Ishikawa (cell line): ENCODE data around the gene GCLM.

Experiments used
- CEBPB ChIP-seq: IDR thresholded peaks from 2 replicates; pipeline ENCODE4 v1.6.1; 2012
- CREB1 ChIP-seq: IDR thresholded peaks from 2 replicates; pipeline ENCODE4 v1.6.1; 2012; ENCODE audit warnings: low read depth
- EGR1 ChIP-seq: IDR thresholded peaks from 2 replicates; pipeline ENCODE4 v1.6.1; 2012
- EP300 ChIP-seq: IDR thresholded peaks from 2 replicates; pipeline ENCODE4 v1.6.1; 2012; ENCODE audit warnings: borderline replicate concordance
- FOXM1 ChIP-seq: IDR thresholded peaks from 2 replicates; pipeline ENCODE4 v1.6.1; 2012; ENCODE audit warnings: low read depth, borderline replicate concordance
- NFIC ChIP-seq: IDR thresholded peaks from 2 replicates; pipeline ENCODE4 v1.6.1; 2012
- RAD21 ChIP-seq: IDR thresholded peaks from 2 replicates; pipeline ENCODE4 v1.6.1; 2012; ENCODE audit warnings: low read depth
- REST ChIP-seq: IDR thresholded peaks from 2 replicates; pipeline ENCODE4 v1.6.1; 2012; ENCODE audit warnings: low read depth, mild to moderate bottlenecking
- TAF1 ChIP-seq: IDR thresholded peaks from 2 replicates; pipeline ENCODE4 v1.6.1; 2012; ENCODE audit warnings: low read depth, mild to moderate bottlenecking
- TCF12 ChIP-seq: IDR thresholded peaks from 2 replicates; pipeline ENCODE4 v1.6.1; 2012; ENCODE audit warnings: low read depth
- TEAD4 ChIP-seq: IDR thresholded peaks from 2 replicates; pipeline ENCODE4 v1.6.1; 2012
- USF1 ChIP-seq: IDR thresholded peaks from 2 replicates; pipeline ENCODE4 v1.6.1; 2012
- YY1 ChIP-seq: IDR thresholded peaks from 2 replicates; pipeline ENCODE4 v1.6.1; 2012; ENCODE audit warnings: low read depth
- ZBTB7A ChIP-seq: IDR thresholded peaks from 2 replicates; pipeline ENCODE4 v1.6.1; 2012; ENCODE audit warnings: low read depth
- TF ChIP-seq, protein P1 (sequence below): IDR thresholded peaks from 2 replicates; pipeline ENCODE4 v1.6.1; 2012

GCLM gene

GRCh38 chr1:93841771-93842170 is 67.5 kb downstream of the GCLM start:
- TF ChIP-seq YY1 (no peak), NFIC (no peak), FOXM1 (no peak), CEBPB (no peak), CREB1 (no peak), USF1 (no peak), REST (no peak), TAF1 (no peak), TCF12 (no peak), EGR1 (no peak), RAD21 (no peak), ZBTB7A (no peak), EP300 (no peak), TEAD4 (no peak)
- TF ChIP-seq, protein P1, sequence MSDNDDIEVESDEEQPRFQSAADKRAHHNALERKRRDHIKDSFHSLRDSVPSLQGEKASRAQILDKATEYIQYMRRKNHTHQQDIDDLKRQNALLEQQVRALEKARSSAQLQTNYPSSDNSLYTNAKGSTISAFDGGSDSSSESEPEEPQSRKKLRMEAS, result no peak

- TF ChIP-seq FOXM1 (no peak), TEAD4 (no peak)
These were observed 68.2 kb downstream of the GCLM start for GRCh38 chr1:93840956-93841482.

GRCh38 chr1:93839753-93840152 is 69.5 kb downstream of the GCLM start:
- TF ChIP-seq TEAD4 (no peak), REST (no peak), NFIC (no peak), EP300 (no peak), USF1 (no peak), TCF12 (no peak), CEBPB (no peak), TAF1 (no peak), FOXM1 (no peak), EGR1 (no peak), CREB1 (no peak), RAD21 (no peak), YY1 (no peak), ZBTB7A (no peak)
- TF ChIP-seq, protein P1, result no peak

GRCh38 chr1:93839307-93839706 is 69.9 kb downstream of the GCLM start:
- TF ChIP-seq CREB1, result no peak
- TF ChIP-seq EGR1, result no peak
- no peak for TF ChIP-seq FOXM1

GRCh38 chr1:93837961-93838360 is 71.3 kb downstream of the GCLM start:
- TF ChIP-seq EGR1 (no peak), EP300 (no peak), RAD21 (no peak), FOXM1 (no peak)
- TF ChIP-seq, protein P1, result no peak
